RWPE2 (cell line): ENCODE results near the gene CD6.

Experiments
- ATAC-seq: fragments of 200-7000 bp; cut with Tn5 transposase; 3 replicates; pipeline ENCODE4 v1.9.1; 2021; ENCODE audit warnings: low read depth
- DNase-seq: peaks from one replicate; pipeline ENCODE4 v3.0.0-alpha.2; 2020; ENCODE audit warnings: low spot score
- H3K27ac ChIP-seq: fragments of 450-650 bp; 2 replicates; pipeline ENCODE4 v1.5.1; 2017; ENCODE audit warnings: mild to moderate bottlenecking; ENCODE audit not compliant: poor library complexity, severe bottlenecking
- H3K27me3 ChIP-seq: fragments of 250-450 bp; sonication (Bioruptor Pico); 2 replicates; pipeline ENCODE4 v1.5.1; 2021; ENCODE audit warnings: mild to moderate bottlenecking, moderate library complexity; ENCODE audit not compliant: insufficient read depth, poor library complexity, severe bottlenecking
- H3K36me3 ChIP-seq: fragments of 250-450 bp; sonication (Bioruptor Pico); 2 replicates; pipeline ENCODE4 v1.5.1; 2020; ENCODE audit warnings: low read depth, mild to moderate bottlenecking, moderate library complexity
- H3K4me1 ChIP-seq: fragments of 250-450 bp; sonication (Bioruptor Pico); 2 replicates; pipeline ENCODE4 v1.5.1; 2021; ENCODE audit warnings: mild to moderate bottlenecking, moderate library complexity; ENCODE audit not compliant: insufficient read depth, poor library complexity, severe bottlenecking
- H3K4me3 ChIP-seq: fragments of 250-450 bp; sonication (Bioruptor Pico); 2 replicates; pipeline ENCODE4 v1.5.1; 2021; ENCODE audit warnings: mild to moderate bottlenecking, moderate library complexity; ENCODE audit not compliant: severe bottlenecking
- H3K9me3 ChIP-seq: fragments of 250-450 bp; sonication (Bioruptor Pico); 2 replicates; pipeline ENCODE4 v1.5.1; 2021; ENCODE audit warnings: mild to moderate bottlenecking, moderate library complexity; ENCODE audit not compliant: severe bottlenecking
- TF ChIP-seq, protein P1 (sequence below): fragments of 450-650 bp; IDR thresholded peaks from one replicate; pipeline ENCODE4 v1.5.1; 2017; ENCODE audit warnings: mild to moderate bottlenecking, moderate library complexity; ENCODE audit not compliant: poor library complexity, severe bottlenecking

Gene CD6

DNA sequence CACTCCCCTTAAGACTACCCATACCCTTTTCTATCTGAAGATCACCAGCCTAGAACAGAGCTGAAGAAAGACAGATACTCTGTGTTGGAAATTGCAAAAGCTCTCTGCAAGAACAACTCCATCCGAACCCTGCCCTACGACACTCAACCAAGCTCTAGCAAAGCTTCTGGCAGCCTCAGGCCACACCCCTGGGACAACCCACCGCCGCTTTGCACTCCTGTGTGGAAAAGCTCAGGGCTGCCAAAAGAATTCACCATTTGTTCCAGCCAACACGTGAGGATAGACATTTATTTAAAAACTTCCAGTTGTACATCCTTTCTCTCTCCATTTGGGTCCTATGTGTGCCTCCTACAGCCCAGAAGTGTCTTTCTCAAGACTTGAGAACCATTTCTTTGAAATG lies 68.4 kb downstream of the CD6 start:
- TF ChIP-seq, protein P1, sequence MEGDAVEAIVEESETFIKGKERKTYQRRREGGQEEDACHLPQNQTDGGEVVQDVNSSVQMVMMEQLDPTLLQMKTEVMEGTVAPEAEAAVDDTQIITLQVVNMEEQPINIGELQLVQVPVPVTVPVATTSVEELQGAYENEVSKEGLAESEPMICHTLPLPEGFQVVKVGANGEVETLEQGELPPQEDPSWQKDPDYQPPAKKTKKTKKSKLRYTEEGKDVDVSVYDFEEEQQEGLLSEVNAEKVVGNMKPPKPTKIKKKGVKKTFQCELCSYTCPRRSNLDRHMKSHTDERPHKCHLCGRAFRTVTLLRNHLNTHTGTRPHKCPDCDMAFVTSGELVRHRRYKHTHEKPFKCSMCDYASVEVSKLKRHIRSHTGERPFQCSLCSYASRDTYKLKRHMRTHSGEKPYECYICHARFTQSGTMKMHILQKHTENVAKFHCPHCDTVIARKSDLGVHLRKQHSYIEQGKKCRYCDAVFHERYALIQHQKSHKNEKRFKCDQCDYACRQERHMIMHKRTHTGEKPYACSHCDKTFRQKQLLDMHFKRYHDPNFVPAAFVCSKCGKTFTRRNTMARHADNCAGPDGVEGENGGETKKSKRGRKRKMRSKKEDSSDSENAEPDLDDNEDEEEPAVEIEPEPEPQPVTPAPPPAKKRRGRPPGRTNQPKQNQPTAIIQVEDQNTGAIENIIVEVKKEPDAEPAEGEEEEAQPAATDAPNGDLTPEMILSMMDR: no peak
- H3K27ac ChIP-seq: no peak overlapping the region
- no peaks in the 10 kb centered on the region for H3K36me3 ChIP-seq

DNA sequence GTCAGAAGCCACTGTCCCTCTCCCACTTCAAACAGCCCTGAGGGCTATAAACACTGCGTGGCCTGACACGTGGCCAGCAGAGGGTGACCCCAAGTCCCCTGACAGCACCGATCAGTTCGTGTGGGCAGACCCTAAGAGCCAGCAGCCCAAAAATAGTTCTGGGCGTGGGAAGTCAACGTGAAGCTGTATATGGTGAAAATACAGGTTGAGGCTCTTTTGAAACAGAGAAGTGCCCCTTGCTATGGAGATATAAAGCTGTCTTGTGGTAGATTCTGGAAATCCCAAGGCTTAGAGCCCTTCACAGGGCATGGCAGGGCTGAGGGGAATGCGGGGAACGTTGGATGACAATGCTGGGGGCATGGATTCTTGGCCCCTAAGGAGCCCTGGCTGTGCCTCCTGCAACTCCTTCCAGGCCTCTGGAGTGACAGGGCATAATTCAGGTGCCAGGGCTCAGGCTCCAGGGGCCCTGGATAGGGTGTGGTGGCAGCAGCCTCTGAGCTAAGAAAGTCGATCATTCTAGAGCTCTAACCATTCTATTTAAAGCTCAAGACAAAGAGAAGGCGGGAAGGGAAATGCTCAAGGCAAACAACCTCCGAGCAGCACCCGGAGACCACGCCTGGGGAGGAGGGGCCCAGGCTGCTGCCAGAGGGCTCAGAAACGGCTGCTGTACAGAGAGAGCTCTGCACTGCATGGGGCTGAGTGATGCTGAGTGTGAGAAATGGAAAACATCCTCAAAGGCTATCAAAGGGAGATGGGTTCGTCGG lies 70.5 kb downstream of the CD6 start:
- Histone ChIP-seq H3K27me3 (no peaks in the 10 kb centered on the region), H3K36me3 (no peaks in the 10 kb centered on the region), H3K4me3 (no peak overlapping the region), H3K27ac (no peak overlapping the region), H3K9me3 (no peaks in the 10 kb centered on the region), H3K4me1 (peaks cover 15% of the 10 kb centered on the region)
- ATAC-seq (peak; percentile 78), DNase-seq (no peak)
- TF ChIP-seq, protein P1: no peak

More for the DNA sequence above, 68.4 kb downstream of the CD6 start:
- DNase-seq: no peak
- no peak for ATAC-seq
- H3K9me3 ChIP-seq: no peaks in the 10 kb centered on the region
- peaks cover 6% of the 10 kb centered on the region for H3K4me1 ChIP-seq
- no peaks in the 10 kb centered on the region for H3K27me3 ChIP-seq
- no peak overlapping the region for H3K4me3 ChIP-seq

DNA sequence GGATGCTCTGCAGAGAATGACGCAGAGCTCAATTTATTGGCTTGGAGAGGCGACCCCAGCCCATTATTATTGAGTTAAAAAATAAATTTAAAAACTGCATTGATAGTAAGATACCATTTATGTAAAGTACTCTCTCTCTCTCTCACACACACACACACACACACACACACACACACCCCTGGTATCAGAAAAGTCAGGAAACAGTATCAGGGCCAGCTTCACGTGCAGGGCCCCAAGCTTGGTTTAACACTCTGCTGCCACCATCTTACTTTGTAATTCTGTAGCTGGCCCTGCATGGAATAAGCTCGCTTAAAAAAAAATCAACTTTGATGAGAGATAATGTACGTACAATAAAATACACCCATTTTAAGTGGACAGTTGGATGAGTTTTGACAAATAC lies 71.1 kb downstream of the CD6 start:
- no peak overlapping the region for H3K4me3 ChIP-seq
- H3K27ac ChIP-seq: no peak overlapping the region
- TF ChIP-seq, protein P1: no peak
- no peak for DNase-seq
- H3K9me3 ChIP-seq: no peaks in the 10 kb centered on the region
- H3K27me3 ChIP-seq: no peaks in the 10 kb centered on the region
- H3K4me1 ChIP-seq: peaks cover 14% of the 10 kb centered on the region
- ATAC-seq: no peak
- H3K36me3 ChIP-seq: no peaks in the 10 kb centered on the region

DNA sequence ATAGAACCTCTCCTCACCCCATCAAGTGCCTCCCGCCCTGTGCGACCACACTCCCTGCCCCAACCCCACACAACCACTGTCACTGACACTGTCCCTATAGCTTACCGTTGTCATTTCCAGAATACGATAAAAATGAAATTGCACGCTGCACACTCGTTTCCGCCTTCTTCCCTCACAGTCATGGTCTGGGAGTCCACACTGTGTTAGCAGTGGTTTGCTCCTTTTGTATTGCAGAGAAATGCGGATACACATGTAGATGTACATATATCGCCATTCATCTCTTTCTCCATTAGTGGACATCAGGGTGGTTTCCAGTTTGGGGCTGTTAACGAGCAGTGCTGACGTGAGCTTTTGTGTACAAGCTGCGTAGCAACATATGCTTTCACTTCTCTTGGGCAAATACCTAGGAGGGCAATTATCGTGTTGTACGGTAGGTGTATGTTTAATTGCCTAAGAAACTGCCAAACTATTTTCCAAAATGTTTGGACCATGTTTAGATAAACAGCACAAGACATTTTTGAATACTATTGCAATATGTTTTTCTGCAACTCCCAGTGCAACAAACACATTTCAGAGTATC lies 71.6 kb downstream of the CD6 start:
- ATAC-seq (no peak), DNase-seq (no peak)
- Histone ChIP-seq H3K4me3 (no peak overlapping the region), H3K4me1 (peaks cover 9% of the 10 kb centered on the region), H3K9me3 (no peaks in the 10 kb centered on the region), H3K27ac (no peak overlapping the region), H3K27me3 (no peaks in the 10 kb centered on the region), H3K36me3 (no peaks in the 10 kb centered on the region)
- TF ChIP-seq, protein P1: no peak

DNA sequence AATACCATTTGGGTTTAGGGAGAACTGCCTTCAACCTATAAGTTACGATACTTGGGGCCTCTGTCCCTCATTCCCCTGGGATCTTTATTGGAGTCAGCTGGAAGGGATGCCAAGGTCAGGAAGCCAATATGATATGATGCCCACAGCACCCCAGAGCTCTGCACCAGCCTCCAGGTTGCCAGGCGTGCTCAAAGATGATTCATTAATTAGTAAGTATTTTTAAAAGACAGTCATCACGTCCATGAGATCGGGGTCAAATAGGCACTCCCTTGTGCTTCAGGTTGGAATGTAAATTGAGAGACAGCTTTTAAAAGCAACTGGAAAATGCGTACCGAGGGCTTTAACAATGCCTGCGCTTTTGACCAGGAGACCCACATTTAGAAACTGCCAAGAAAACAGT lies 73.8 kb downstream of the CD6 start:
- peak; percentile 89 for ATAC-seq
- H3K27me3 ChIP-seq: no peaks in the 10 kb centered on the region
- H3K9me3 ChIP-seq: no peaks in the 10 kb centered on the region
- peaks cover 9% of the 10 kb centered on the region for H3K4me1 ChIP-seq
- no peak overlapping the region for H3K4me3 ChIP-seq
- H3K36me3 ChIP-seq: no peaks in the 10 kb centered on the region
- no peak overlapping the region for H3K27ac ChIP-seq
- DNase-seq: no peak
- TF ChIP-seq, protein P1: no peak
